MG63 (cell line): Measurements from ENCODE around the gene SND1. TPM values are rescaled to one million over a fixed set of nuclear protein-coding genes. Genes with fewer than 3 reads are reported as not detected.
"Not testable (repeated sequence)": the region's sequence is repeated elsewhere in the genome, so short reads cannot be mapped to it uniquely, and the experiment has no call there.

Experiments used
- DNase-seq: peaks from one replicate; pipeline ENCODE4 v3.0.0-alpha.2; 2020
- H3K27me3 ChIP-seq: fragments of 250-450 bp; sonication (Bioruptor Pico); 2 replicates; pipeline ENCODE4 v1.5.1; 2020; ENCODE audit warnings: mild to moderate bottlenecking, moderate library complexity
- H3K36me3 ChIP-seq: fragments of 250-450 bp; sonication (Bioruptor Pico); 2 replicates; pipeline ENCODE4 v1.5.1; 2020; ENCODE audit warnings: mild to moderate bottlenecking, moderate library complexity
- H3K4me3 ChIP-seq: fragments of 250-450 bp; sonication (Bioruptor Pico); 2 replicates; pipeline ENCODE4 v1.5.1; 2020; ENCODE audit warnings: mild to moderate bottlenecking, moderate library complexity
- H3K9me3 ChIP-seq: fragments of 250-450 bp; sonication (Bioruptor Pico); 2 replicates; pipeline ENCODE4 v1.5.1; 2020; ENCODE audit warnings: mild to moderate bottlenecking, moderate library complexity
- total RNA-seq: library from RNA; depleted of rRNA; stranded (reverse); fragments of >200 nt; shearing (Covaris generic); gene quantifications from 2 replicates; pipeline ENCODE4 v1.2.3, GENCODE V29; 2014; ENCODE audit warnings: low replicate concordance

Gene SND1
- total RNA-seq, 1 experiment from 2014 or later, result 66.4 TPM

- H3K27me3 ChIP-seq, result no peaks in the 10 kb centered on the region
- H3K9me3 ChIP-seq, result no peaks in the 10 kb centered on the region
- no peaks in the 10 kb centered on the region for H3K36me3 ChIP-seq
- DNase-seq, result no peak
- no peak overlapping the region for H3K4me3 ChIP-seq
These were observed 249.0 kb downstream of the SND1 start for GRCh38 chr7:127900732-127901685.

- Histone ChIP-seq H3K27me3 (no peaks in the 10 kb centered on the region), H3K4me3 (no peak overlapping the region), H3K9me3 (no peaks in the 10 kb centered on the region), H3K36me3 (no peaks in the 10 kb centered on the region)
- DNase-seq, result no peak
These were observed 250.1 kb downstream of the SND1 start for GRCh38 chr7:127901895-127902703.

GRCh38 chr7:127902753-127903152, 250.8 kb downstream of the SND1 start:
- H3K4me3 ChIP-seq, H3K9me3 ChIP-seq: not testable (repeated sequence)

GRCh38 chr7:127903892-127904669, 252.1 kb downstream of the SND1 start:
- no peak for DNase-seq
- H3K9me3 ChIP-seq, result no peaks in the 10 kb centered on the region
- no peak overlapping the region for H3K4me3 ChIP-seq
- H3K36me3 ChIP-seq, result no peaks in the 10 kb centered on the region
- no peaks in the 10 kb centered on the region for H3K27me3 ChIP-seq

More at GRCh38 chr7:127902753-127903152, 250.8 kb downstream of the SND1 start:
- H3K36me3 ChIP-seq, H3K27me3 ChIP-seq, DNase-seq: not testable (repeated sequence)

- no peak for DNase-seq
- Histone ChIP-seq H3K36me3 (no peaks in the 10 kb centered on the region), H3K27me3 (no peaks in the 10 kb centered on the region), H3K4me3 (no peak overlapping the region), H3K9me3 (no peaks in the 10 kb centered on the region)
These were observed 252.6 kb downstream of the SND1 start for GRCh38 chr7:127904670-127904985.

- Histone ChIP-seq H3K4me3 (no peak overlapping the region), H3K36me3 (no peaks in the 10 kb centered on the region), H3K27me3 (no peaks in the 10 kb centered on the region), H3K9me3 (no peaks in the 10 kb centered on the region)
- DNase-seq, result no peak
These were observed 253.0 kb downstream of the SND1 start for GRCh38 chr7:127905021-127905420.

- H3K27me3 ChIP-seq, result no peaks in the 10 kb centered on the region
- no peak overlapping the region for H3K4me3 ChIP-seq
- peak; percentile 17 for DNase-seq
- H3K36me3 ChIP-seq, result no peaks in the 10 kb centered on the region
- H3K9me3 ChIP-seq, result no peaks in the 10 kb centered on the region
These were observed 253.7 kb downstream of the SND1 start for GRCh38 chr7:127905491-127906330.

GRCh38 chr7:127907110-127908040, 255.4 kb downstream of the SND1 start:
- 0 out of 2 replicates have a peak, but pooled peaks cover 2% of the 10 kb centered on the region for H3K36me3 ChIP-seq
- no peak overlapping the region for H3K4me3 ChIP-seq
- H3K9me3 ChIP-seq, result no peaks in the 10 kb centered on the region
- DNase-seq, result no peak
- H3K27me3 ChIP-seq, result no peaks in the 10 kb centered on the region

- Histone ChIP-seq H3K4me3 (no peak overlapping the region), H3K9me3 (no peaks in the 10 kb centered on the region), H3K27me3 (no peaks in the 10 kb centered on the region), H3K36me3 (0 out of 2 replicates have a peak, but pooled peaks cover 2% of the 10 kb centered on the region)
- DNase-seq, result no peak
These were observed 256.6 kb downstream of the SND1 start for GRCh38 chr7:127908430-127909258.

GRCh38 chr7:127909424-127910152, 257.6 kb downstream of the SND1 start:
- no peak for DNase-seq
- Histone ChIP-seq H3K27me3 (no peaks in the 10 kb centered on the region), H3K9me3 (no peaks in the 10 kb centered on the region), H3K36me3 (0 out of 2 replicates have a peak, but pooled peaks cover 2% of the 10 kb centered on the region), H3K4me3 (no peak overlapping the region)

GRCh38 chr7:127910670-127911069, 258.7 kb downstream of the SND1 start:
- no peaks in the 10 kb centered on the region for H3K27me3 ChIP-seq
- no peak for DNase-seq

GRCh38 chr7:127911968-127912511, 260.0 kb downstream of the SND1 start:
- no peaks in the 10 kb centered on the region for H3K27me3 ChIP-seq
- DNase-seq, result no peak

More at GRCh38 chr7:127910670-127911069, 258.7 kb downstream of the SND1 start:
- H3K4me3 ChIP-seq, result no peak overlapping the region
- H3K36me3 ChIP-seq, result 0 out of 2 replicates have a peak, but pooled peaks cover 2% of the 10 kb centered on the region
- no peaks in the 10 kb centered on the region for H3K9me3 ChIP-seq

GRCh38 chr7:127912901-127913300, 260.9 kb downstream of the SND1 start:
- DNase-seq, result no peak
- Histone ChIP-seq H3K27me3 (no peaks in the 10 kb centered on the region), H3K9me3 (no peaks in the 10 kb centered on the region), H3K36me3 (0 out of 2 replicates have a peak, but pooled peaks cover 2% of the 10 kb centered on the region), H3K4me3 (no peak overlapping the region)

More at GRCh38 chr7:127911968-127912511, 260.0 kb downstream of the SND1 start:
- no peak overlapping the region for H3K4me3 ChIP-seq
- H3K9me3 ChIP-seq, result no peaks in the 10 kb centered on the region
- 0 out of 2 replicates have a peak, but pooled peaks cover 2% of the 10 kb centered on the region for H3K36me3 ChIP-seq
